ENCODE results near the gene EXOC8.

EXOC8 gene

DNA sequence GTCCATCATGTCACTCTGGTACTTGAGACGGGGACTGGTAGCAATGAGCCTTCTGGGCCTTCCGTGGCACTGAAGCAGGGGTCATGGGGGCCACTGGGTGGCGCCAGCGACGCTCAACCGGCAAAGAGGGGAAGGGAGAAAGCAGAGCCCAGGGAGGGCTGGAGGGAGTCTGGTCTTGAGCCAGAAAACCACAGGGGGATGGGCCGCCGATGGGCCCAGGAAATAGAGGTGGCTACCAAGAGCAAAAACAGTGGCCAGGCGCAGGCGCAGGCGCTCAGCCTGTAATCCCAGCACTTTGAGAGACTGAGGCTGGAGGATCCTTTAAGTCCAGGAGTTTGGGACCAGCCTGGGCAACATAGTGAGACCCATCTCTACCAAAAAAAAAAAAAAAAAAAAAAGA is 21.8 kb downstream of the EXOC8 start:
- DNase-seq (ENCODE audit: low spot score), result peak; percentile 26

GRCh38 chr1:231313661-231314060 is 24.0 kb downstream of the EXOC8 start:
- no peak for DNase-seq (ENCODE audit: low spot score)

DNA sequence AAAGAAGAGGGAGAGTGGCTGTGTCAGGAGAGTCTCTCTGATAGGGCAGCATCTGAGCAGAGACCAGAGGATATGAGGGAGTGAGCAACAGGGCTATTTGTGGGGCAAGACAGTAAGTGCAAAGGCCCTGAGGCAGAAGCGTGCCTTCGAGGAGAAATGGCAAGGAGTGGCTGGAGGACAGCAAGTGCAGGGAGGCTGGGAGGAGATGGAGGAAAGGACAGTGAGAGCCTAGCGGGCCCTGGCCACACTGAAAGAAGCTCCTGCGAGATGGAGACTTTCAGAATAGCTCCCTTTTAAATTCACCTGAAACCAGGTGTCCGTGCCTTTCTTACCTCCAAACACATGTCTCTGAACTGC is 25.2 kb downstream of the EXOC8 start:
- no peak for DNase-seq (ENCODE audit: low spot score)

- no peak for DNase-seq (ENCODE audit: low spot score)
These were observed 25.8 kb downstream of the EXOC8 start for GRCh38 chr1:231311720-231312431.

GRCh38 chr1:231310391-231310934 is 27.2 kb downstream of the EXOC8 start:
- no peak for DNase-seq (ENCODE audit: low spot score)

DNA sequence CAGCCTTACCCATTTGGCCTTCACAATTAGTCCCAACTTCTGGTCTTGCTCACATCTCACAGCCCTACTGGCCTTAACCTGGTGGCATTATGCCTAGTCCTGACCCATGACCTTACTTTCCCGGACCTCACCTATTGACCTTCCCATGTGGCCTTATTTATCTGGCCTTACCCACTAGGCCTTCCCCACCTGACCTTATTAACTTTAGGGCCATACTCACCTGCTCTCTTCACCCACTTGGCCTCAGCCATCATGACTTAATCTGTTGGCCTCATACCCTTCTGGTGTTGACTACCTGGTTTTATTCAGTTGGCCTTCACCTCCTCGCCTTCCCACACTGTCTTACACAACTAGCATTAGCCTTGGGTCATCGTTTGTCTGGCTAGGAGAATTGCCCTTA is 35.7 kb downstream of the EXOC8 start:
- DNase-seq (ENCODE audit: low spot score), result no peak

DNA sequence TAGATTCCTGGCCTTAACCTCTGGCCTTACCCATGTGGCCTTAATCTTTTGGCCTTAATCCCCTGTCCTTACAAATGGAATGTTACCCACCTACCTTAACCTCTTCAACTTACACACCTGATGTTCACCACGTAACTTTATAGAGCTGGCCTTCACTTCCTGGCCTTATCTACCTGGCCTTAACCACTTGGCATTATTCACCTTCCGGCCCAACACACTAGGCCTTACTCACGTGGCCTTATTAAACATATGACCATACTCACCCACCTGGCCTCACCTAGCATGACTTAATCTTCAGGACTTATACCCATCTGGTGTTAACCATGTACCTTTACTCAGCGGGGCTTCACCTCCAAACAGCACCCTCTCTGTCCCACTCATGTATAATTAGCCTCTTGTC is 41.7 kb downstream of the EXOC8 start:
- DNase-seq (ENCODE audit: low spot score), result no peak

GRCh38 chr1:231286603-231287002 is 51.0 kb downstream of the EXOC8 start:
- no peak for DNase-seq (ENCODE audit: low spot score)

DNA sequence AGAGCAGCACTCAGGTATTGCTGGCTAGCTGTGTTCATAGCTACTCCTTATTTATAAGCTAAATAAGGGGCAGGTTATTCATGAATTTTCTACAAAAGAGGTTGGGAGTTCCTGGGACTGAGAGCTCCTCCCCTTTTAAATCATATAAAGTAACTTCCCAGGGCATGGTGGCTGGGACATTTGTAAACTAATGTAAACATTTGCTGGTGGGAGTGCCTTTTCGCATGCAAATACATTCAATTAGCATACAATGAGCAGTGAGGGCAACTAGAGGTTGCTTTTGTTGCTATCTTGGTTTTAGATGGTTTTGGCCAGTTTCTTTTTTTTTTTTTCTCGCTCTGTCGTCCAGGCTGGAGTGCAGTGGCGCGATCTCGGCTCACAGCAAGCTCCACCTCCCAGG is 53.2 kb downstream of the EXOC8 start:
- no peak for DNase-seq (ENCODE audit: low spot score)
